Skeletal muscle cell (primary cell): ENCODE measurements around the gene CLCNKA.
A peak's percentile ranks its signal among the peaks of the same experiment; 100 is the strongest.
"Not testable (repeated sequence)": the region's sequence is repeated elsewhere in the genome, so short reads cannot be mapped to it uniquely, and the experiment has no call there.

Experiments
- DNase-seq: peaks from one replicate; pipeline ENCODE4 v3.0.0-alpha.2; 2010; ENCODE audit warnings: low read depth
- H3K4me3 ChIP-seq: 2 replicates; pipeline ENCODE4 v1.5.1; 2011; ENCODE audit warnings: low read depth, mild to moderate bottlenecking, control low read depth, low read length, moderate library complexity

The CLCNKA gene

GRCh38 chr1:15994590-15995351 is 27.1 kb upstream of the CLCNKA start:
- DNase-seq, result no peak
- no peak overlapping the region for H3K4me3 ChIP-seq

- H3K4me3 ChIP-seq, result no peak overlapping the region
- no peak for DNase-seq
Measured at GRCh38 chr1:15997076-15997585, 24.7 kb upstream of the CLCNKA start.

- DNase-seq, result no peak
- no peak overlapping the region for H3K4me3 ChIP-seq
Measured at GRCh38 chr1:15997637-15998280, 24.1 kb upstream of the CLCNKA start.

GRCh38 chr1:15998929-15999328 is 22.9 kb upstream of the CLCNKA start:
- no peak overlapping the region for H3K4me3 ChIP-seq
- DNase-seq, result no peak

- DNase-seq, result not testable (repeated sequence)
Measured at GRCh38 chr1:16001274-16001673, 20.6 kb upstream of the CLCNKA start.

DNA sequence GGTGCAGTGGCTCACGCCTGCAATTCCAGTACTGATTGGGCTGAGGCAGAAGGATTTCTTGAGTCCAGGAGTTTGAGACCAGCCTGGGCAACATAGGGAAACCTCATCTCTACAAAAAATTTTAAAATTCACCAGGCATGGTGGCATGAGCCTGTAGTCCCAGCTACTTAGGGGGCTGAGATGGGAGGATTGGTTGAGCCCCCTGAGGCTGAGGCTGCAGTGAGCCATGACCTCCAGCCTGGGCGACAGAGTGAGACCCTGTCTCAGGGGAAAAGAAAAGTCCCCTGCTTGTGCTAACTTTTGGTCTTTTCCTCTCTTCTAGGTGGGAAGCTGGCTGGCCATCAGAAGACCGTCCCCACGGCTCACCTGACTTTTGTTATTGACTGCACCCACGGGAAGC is 16.2 kb upstream of the CLCNKA start:
- DNase-seq, result no peak
- no peak overlapping the region for H3K4me3 ChIP-seq

More at GRCh38 chr1:16001274-16001673, 20.6 kb upstream of the CLCNKA start:
- not testable (repeated sequence) for H3K4me3 ChIP-seq

GRCh38 chr1:16006010-16006409 is 15.8 kb upstream of the CLCNKA start:
- no peak for DNase-seq
- H3K4me3 ChIP-seq, result no peak overlapping the region

GRCh38 chr1:16006552-16007485 is 15.0 kb upstream of the CLCNKA start:
- no peak for DNase-seq
- H3K4me3 ChIP-seq, result no peak overlapping the region

DNA sequence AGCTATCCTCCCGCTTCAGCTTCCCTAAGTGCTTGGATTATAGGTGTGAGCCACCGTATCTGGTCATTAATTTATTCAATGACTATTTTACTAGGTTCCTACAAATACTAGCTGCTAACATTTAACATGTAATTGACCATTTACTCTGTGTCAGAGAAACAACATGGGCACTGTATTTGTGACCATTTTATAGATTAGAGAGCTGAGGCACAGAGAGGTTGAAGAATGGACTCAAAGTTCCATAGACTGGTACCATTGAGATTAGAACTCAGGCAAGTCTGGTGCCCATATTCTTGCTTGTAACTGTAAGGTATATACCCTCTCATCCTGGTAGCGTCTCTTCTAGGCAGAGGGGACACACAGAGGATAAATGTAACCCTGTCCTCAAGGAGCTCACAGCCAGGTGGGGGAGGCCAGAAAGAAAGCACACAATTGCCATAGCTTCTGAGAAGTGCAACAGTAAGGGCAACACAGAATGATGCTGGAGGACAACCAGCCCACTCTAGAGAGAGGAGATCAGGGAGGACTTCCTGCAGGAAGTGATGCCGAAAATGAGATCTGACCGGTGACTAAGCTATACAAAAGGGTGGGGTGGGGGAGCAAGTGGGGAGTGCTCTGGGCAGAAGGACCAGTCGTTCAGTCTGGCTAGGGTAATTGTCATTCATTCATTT is 14.0 kb upstream of the CLCNKA start:
- no peak overlapping the region for H3K4me3 ChIP-seq
- no peak for DNase-seq

DNA sequence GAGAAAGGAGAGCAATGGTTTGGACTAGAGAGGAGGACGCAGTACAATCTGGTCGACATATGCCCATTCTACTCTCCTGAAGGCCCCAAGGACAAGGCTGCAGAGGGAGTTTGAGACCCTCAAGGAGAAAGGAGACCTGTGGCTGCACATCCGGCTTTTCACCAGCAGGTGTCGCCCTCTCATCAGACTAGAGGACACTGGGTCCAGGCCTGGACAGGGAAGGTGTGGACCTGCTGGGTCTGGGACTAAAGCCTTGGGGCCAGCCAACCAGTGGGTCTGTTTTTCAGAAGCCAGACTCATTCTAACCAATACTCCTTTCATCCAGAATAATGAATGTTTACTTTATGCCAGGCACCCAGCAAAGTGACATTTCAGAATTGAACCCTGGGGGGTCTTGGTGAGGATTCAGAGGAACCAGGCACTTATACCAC is 12.8 kb upstream of the CLCNKA start:
- no peak overlapping the region for H3K4me3 ChIP-seq
- no peak for DNase-seq

DNA sequence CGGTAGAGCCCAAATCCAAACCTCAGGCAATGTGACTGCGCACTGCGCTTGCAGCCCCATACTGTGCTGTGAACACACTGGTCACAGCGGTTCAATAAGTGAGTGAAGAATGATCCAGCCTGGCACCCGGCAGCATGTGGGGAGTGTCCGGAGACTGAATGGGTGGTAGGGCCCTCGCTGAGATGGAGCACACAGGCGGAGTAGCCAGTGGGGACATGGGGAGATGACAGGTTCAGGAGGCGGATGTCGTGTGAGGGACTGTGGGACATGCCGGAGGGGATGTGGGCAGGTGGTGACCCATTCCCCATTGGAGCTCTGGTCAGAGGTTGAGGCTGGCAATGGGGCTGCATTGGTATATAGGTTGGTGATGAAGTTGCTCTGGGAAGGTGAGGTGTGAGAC is 12.2 kb upstream of the CLCNKA start:
- no peak overlapping the region for H3K4me3 ChIP-seq
- no peak for DNase-seq

DNA sequence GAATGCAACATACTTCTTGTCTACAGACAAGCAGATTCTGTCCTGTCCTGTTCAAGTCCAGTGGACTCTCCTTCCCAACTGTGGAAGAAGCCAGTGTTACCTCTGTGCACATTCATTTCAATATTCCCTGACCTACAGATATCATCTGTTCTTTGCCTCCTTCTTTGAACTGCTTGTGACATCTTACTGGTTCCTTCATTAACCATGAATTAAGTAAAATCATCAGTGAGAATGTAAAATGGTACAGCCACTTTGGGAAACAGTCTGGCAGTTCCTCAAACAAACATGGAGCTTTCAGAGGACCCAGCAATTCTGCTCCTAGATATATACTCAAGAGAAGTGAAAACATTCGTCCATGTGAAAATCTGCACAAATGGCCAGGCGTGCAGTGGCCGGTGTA is 11.0 kb upstream of the CLCNKA start:
- H3K4me3 ChIP-seq, result no peak overlapping the region

DNA sequence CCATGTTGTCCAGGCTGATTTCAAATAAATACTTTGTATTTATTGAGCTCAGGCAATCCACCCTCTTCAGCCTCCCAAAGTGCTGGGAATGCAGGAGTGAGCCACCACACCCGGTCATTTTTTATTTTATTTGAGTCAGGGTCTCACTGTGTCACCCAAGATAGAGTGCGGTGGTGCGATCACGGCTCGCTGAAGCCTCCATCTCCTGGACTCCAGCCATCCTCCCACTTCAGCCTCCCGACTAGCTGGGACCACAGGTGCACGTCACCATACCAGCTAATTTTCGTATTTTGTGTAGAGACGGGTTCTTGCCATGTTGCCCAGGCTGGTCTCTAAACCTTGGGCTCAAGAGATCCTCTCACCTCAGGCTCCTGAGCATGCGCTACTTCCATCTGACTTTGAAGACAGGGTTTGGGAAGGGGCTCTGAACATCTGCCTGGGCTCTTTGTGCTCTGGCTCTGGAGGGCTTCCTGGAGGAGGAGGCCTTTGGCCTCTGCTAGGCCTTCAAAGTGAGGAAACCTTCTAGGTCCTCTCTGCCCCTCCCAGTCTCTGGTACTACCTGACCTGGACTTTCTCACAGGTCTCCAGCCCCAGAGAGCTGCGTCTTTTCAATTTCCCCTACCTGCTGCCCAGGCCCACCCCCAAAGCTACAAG is 9.8 kb upstream of the CLCNKA start:
- H3K4me3 ChIP-seq, result no peak overlapping the region
- DNase-seq, result no peak

More for the DNA sequence above, 11.0 kb upstream of the CLCNKA start:
- DNase-seq, result no peak

DNA sequence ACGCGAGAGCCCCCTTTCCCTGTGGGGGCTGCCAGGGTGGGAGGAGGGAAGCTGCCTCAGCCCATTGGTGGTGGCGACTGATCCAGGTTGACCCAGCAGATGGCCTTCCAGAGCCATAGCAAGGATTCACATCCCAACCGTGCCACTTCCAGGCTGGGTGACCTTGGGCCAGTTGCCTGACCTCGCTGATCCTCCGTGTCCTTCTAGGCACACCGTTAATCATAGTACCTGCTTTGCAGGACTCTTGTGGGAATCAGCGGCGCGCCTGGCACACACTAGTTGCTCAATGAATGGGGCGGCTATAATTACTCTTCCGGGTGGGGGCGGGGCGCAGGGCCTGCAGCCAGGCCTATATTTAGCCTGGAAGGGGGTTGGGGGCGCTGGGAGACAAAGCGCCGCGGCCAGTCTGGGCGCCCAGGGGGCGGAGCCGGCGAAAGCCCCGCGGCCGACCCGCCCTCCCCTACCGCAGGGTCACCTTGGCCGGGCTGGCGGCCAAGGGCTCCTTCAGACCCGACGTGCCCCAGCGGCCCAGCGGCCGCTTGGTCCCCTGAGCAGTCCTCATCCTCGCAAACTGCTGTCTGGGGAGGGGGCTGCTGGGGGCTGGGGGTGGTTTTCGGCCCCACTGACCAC is 9.1 kb upstream of the CLCNKA start:
- DNase-seq, result no peak
- H3K4me3 ChIP-seq, result peak overlapping the region; percentile 33

DNA sequence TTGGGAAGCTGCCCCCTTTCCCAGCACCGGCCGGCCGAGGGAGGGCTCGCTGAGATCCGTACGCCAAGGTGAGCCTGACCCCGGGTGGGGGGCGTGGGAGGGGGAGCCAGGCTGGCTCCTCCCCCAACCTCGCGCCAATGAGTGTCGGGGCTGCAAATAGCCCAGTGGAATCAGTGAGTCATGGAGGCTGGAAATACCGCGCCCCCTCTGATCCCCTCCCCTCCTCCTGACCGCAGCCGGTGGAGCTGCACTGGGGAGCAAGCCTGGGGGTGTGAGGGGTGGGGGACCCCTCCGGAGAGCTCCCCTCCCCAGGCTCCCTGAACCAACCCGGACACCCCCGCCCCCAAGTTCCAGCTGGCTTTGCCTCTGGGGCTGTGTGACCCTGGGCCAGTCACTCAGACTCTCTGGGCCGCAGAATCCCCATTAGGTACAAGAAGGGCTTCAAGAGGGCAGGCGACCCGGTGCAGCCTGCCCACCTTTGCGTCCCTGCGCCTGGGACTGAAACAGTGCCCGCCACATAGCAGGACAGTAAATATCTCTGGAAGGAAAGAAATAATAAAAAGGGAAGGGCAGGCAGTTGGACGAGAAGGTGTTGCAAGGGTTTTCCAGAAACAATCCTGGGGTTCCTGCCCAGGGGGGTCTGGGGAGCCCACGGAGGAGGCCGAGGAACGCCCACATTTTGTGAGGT is 8.5 kb upstream of the CLCNKA start:
- peak overlapping the region; percentile 33 for H3K4me3 ChIP-seq
- DNase-seq, result no peak

- no peak overlapping the region for H3K4me3 ChIP-seq
- no peak for DNase-seq
Measured at GRCh38 chr1:16013908-16014258, 8.0 kb upstream of the CLCNKA start.

GRCh38 chr1:16014509-16015482 is 7.0 kb upstream of the CLCNKA start:
- H3K4me3 ChIP-seq, result no peak overlapping the region
- DNase-seq, result no peak
